Common myeloid progenitor, CD34-positive (primary cell): Measurements from ENCODE around the gene IFNL3.
"Not testable (repeated sequence)": the region's sequence is repeated elsewhere in the genome, so short reads cannot be mapped to it uniquely, and the experiment has no call there.

Experiments
- CTCF ChIA-PET: fragments of 350-600 bp; sonication (Branson Sonifier 250); formaldehyde crosslinking; loops from one replicate; lab custom pipeline; 2021; ENCODE audit warnings: antibody characterized with exemption; lab: Charles Lee
- POLR2A ChIA-PET: fragments of 350-600 bp; sonication (Branson Sonifier 250); formaldehyde crosslinking; loops from one replicate; lab custom pipeline; 2021; ENCODE audit warnings: antibody characterized with exemption; lab: Charles Lee
- DNase-seq, 3 donors: peaks; one replicate each; pipeline versions ENCODE4 v3.0.0 to v3.0.0-alpha.2; 2013
- H3K27ac ChIP-seq, 2 experiments: 1 replicate in 1 of 2; 2 replicates in 1 of 2; pipeline ENCODE4 v1.7.0; 2013; ENCODE audit warnings: inconsistent platforms in 2 of 2, low read length in 2 of 2, mild to moderate bottlenecking in 2 of 2, low read depth in 1 of 2, moderate library complexity in 1 of 2; ENCODE audit not compliant: severe bottlenecking in 2 of 2, insufficient read depth in 1 of 2, poor library complexity in 1 of 2
- H3K27me3 ChIP-seq, 5 experiments: replicated peaks in 2 of 5; 1 replicate in 3 of 5; 2 replicates in 2 of 5; pipeline versions ENCODE4 v1.6.1 to v1.7.0; 2013; ENCODE audit warnings: low read length in 4 of 5, mild to moderate bottlenecking in 2 of 5, moderate library complexity in 2 of 5, inconsistent platforms in 1 of 5; ENCODE audit not compliant: insufficient read depth in 5 of 5, control insufficient read depth in 4 of 5
- H3K36me3 ChIP-seq, 4 experiments: 1 replicate in 2 of 4; 2 replicates in 2 of 4; pipeline versions ENCODE4 v1.6.1 to v1.7.0; 2013; ENCODE audit warnings: low read length in 3 of 4, control low read depth in 1 of 4, mild to moderate bottlenecking in 1 of 4; ENCODE audit not compliant: control insufficient read depth in 4 of 4, insufficient read depth in 4 of 4
- H3K4me1 ChIP-seq, 4 experiments: 1 replicate in 3 of 4; 2 replicates in 1 of 4; pipeline versions ENCODE4 v1.6.1 to v1.7.1; 2013; ENCODE audit warnings: low read length in 3 of 4, mild to moderate bottlenecking in 3 of 4, control low read depth in 1 of 4, inconsistent platforms in 1 of 4, moderate library complexity in 1 of 4; ENCODE audit not compliant: control insufficient read depth in 4 of 4, insufficient read depth in 4 of 4; ENCODE audit errors: control extremely low read depth in 1 of 4
- H3K4me3 ChIP-seq, 7 experiments: 1 replicate in 4 of 7; 2 replicates in 3 of 7; pipeline versions ENCODE4 v1.5.1 to v1.7.0; 2013; ENCODE audit warnings: mild to moderate bottlenecking in 7 of 7, low read length in 6 of 7, moderate library complexity in 6 of 7, inconsistent platforms in 2 of 7, low read depth in 2 of 7, control low read depth in 1 of 7; ENCODE audit not compliant: insufficient read depth in 4 of 7, control insufficient read depth in 1 of 7; ENCODE audit errors: extremely low read depth in 1 of 7
- H3K9me3 ChIP-seq, 5 experiments: 1 replicate in 4 of 5; 2 replicates in 1 of 5; pipeline versions ENCODE4 v1.6.1 to v1.7.1; 2013; ENCODE audit warnings: low read length in 4 of 5, mild to moderate bottlenecking in 2 of 5, inconsistent platforms in 1 of 5, low read depth in 1 of 5, moderate library complexity in 1 of 5; ENCODE audit not compliant: control insufficient read depth in 4 of 5, insufficient read depth in 2 of 5; ENCODE audit errors: control extremely low read depth in 1 of 5
- WGBS: methylation state at CpG from one replicate; pipeline ENCODE4 v1.1.5; 2013; ENCODE audit not compliant: insufficient coverage; 5-methylcytosine and 5-hydroxymethylcytosine counted together

IFNL3 gene

DNA sequence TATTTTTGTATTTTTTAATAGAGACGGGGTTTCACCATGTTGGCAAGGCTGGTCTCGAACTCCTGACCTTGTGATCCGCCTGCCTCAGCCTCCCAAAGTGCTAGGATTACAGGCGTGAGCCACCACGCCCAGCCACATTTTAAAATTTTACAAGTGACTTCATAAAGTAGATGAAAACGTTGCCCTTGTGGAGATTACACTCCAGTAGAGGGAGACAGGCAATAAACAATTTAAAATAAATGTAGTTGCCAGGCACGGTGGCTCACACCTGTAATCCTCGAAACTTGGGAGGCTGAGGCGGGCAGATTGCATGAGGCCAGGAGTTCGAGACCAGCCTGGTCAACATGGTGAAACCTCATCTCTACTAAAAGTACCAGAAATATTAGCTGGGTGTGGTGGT is 25.7 kb downstream of the IFNL3 start:
- H3K4me1 ChIP-seq, H3K36me3 ChIP-seq, POLR2A ChIA-PET, H3K27me3 ChIP-seq, H3K4me3 ChIP-seq, H3K9me3 ChIP-seq, H3K27ac ChIP-seq: not testable (repeated sequence)
- CTCF ChIA-PET = interaction anchor here (0.8 kb wide), 1 partner anchor 278 kb away, joined by 3 read pairs; no protein-coding TSS in a partner anchor
- peak in 1 of 3 donors; percentile 17 for DNase-seq
- WGBS = 68% methylated on average over 6 of the region's 10 CpGs

DNA sequence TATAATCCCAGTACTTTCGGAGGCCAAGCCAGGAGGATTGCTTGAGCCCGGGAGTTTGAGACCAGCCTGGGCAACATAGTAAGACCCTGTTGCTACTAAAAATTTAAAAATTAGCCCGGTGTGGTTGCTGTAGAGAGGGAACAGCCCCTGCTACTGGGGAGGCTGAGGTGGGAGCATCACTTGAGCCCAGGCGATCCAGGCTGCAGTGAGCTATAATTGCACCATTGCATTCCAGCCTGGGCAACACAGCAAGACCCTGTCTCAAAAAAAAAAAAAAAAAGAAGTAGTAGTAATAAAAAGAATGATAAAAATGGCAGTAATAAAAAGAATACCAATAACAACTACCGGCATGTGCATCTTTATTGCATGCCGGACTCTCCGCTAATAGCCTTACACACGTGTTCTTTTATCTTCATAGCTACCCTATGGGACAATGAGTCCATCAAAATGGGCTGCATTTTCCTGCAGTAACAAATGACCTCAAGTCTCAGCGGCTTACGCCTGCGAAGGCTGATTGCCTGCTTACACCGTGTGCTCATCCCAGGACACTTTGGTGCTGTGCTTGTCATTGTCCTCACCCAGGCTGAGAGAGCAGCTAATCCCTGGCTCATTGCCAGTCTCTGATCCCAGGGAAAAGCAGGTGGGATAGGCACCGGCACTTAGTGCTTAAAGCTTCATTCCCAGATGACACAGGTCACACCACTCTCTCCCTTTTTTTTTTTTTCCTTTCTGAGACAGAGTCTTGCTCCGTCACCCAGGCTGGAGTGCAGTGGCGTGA is 26.4 kb downstream of the IFNL3 start:
- 91% methylated on average over 14 of the region's 15 CpGs for WGBS
- DNase-seq = no peak
- Histone ChIP-seq H3K36me3 (no peaks in the 10 kb centered on the region), H3K27me3 (peaks cover 0 to 3% (median 0%) of the 10 kb centered on the region in 5 experiments), H3K27ac (no peak overlapping the region), H3K4me3 (no peak overlapping the region), H3K9me3 (peaks cover 0 to 3% (median 0%) of the 10 kb centered on the region in 5 experiments), H3K4me1 (peaks cover 0 to 2% (median 0%) of the 10 kb centered on the region in 4 experiments)
- ChIA-PET POLR2A (no interaction called here), CTCF (interaction anchor here (0.6 to 0.8 kb wide), 2 partner anchors 42 to 279 kb away, joined by 3 read pairs; no protein-coding TSS in a partner anchor)

- 93% methylated on average over 5 of the region's 5 CpGs for WGBS
- no peaks in the 10 kb centered on the region for H3K36me3 ChIP-seq
- peaks cover 0 to 3% (median 0%) of the 10 kb centered on the region in 5 experiments for H3K27me3 ChIP-seq
- CTCF ChIA-PET = no interaction called here
- H3K4me3 ChIP-seq = no peak overlapping the region
- H3K9me3 ChIP-seq = peaks cover 0 to 3% (median 0%) of the 10 kb centered on the region in 5 experiments
- H3K27ac ChIP-seq = no peak overlapping the region
- no peak for DNase-seq
- peaks cover 0 to 2% (median 0%) of the 10 kb centered on the region in 4 experiments for H3K4me1 ChIP-seq
- POLR2A ChIA-PET = no interaction called here
Measured at GRCh38 chr19:39217094-39217493, 27.7 kb downstream of the IFNL3 start.

DNA sequence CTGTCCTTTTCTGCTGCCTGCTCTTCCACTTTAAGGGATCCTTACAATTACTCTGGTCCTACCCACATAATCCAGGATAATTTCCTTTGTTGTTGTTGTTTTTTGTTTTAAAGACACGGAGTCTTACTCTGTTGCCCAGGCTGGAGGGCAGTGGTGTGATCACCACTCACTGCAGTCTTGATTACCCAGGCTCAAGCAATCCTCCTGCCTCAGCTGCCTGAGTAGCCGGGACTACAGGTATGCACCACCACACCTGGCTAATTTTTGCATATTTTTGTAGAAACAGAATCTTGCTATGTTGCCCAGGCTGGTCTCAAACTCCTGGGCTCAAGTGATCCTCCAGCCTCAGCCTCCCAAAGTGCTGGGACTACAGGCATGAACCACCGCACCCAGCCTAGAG is 29.5 kb downstream of the IFNL3 start:
- WGBS = 94% methylated on average over 2 of the region's 3 CpGs

DNA sequence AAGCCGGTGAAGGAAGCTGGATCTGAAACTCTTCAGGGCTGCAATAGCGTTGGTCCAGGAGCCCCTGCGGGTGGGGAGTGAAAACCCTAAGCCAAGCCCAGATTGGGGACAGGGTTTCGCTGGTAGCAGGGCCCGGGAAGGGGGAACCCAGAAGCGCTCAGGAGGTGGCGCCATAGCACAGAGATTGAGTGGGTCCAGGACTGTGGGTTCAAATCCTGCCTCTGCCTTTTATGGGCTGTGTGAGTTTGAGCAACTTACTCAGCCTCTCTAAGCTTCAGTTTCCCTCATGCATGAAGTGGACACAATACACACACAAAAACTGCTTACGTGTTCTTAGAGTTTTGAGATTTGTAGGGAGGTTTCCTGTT is 32.4 kb downstream of the IFNL3 start:
- Histone ChIP-seq H3K36me3 (no peaks in the 10 kb centered on the region), H3K27me3 (peaks cover 0 to 6% (median 0%) of the 10 kb centered on the region in 5 experiments), H3K4me3 (no peak overlapping the region), H3K4me1 (no peaks in the 10 kb centered on the region), H3K27ac (no peak overlapping the region), H3K9me3 (peaks cover 0 to 3% (median 0%) of the 10 kb centered on the region in 5 experiments)
- 30% methylated on average over 3 of the region's 8 CpGs for WGBS
- peak; percentile 42 to 67 (median 61) for DNase-seq
- CTCF ChIA-PET = interaction anchor here (1.5 to 1.9 kb wide), 3 partner anchors 16 to 122 kb away, joined by 3 to 10 read pairs (median 4); partner anchors contain the start of gene NCCRP1
- POLR2A ChIA-PET = interaction anchor here (0.7 kb wide), 1 partner anchor 199 kb away, joined by 5 read pairs; no protein-coding TSS in a partner anchor

More for the DNA sequence above, 29.5 kb downstream of the IFNL3 start:
- H3K36me3 ChIP-seq, H3K27ac ChIP-seq, H3K9me3 ChIP-seq, POLR2A ChIA-PET, H3K27me3 ChIP-seq, H3K4me3 ChIP-seq, H3K4me1 ChIP-seq, DNase-seq: not testable (repeated sequence)
- CTCF ChIA-PET = interaction anchor here (1.0 to 1.1 kb wide), 2 partner anchors 11 to 114 kb away, joined by 3 read pairs; partner anchors contain the start of gene SYCN

- peaks cover 0 to 6% (median 0%) of the 10 kb centered on the region in 5 experiments for H3K27me3 ChIP-seq
- H3K27ac ChIP-seq = no peak overlapping the region
- H3K36me3 ChIP-seq = no peaks in the 10 kb centered on the region
- H3K9me3 ChIP-seq = peaks cover 0 to 3% (median 0%) of the 10 kb centered on the region in 5 experiments
- no peak for DNase-seq
- ChIA-PET POLR2A (interaction anchor here (0.6 kb wide), 1 partner anchor 120 kb away, joined by 4 read pairs; no protein-coding TSS in a partner anchor), CTCF (interaction anchor here (1.5 to 1.9 kb wide), 3 partner anchors 15 to 122 kb away, joined by 3 to 10 read pairs (median 4); partner anchors contain the start of gene NCCRP1)
- H3K4me3 ChIP-seq = no peak overlapping the region
- WGBS = 83% methylated on average over 11 of the region's 13 CpGs
- no peaks in the 10 kb centered on the region for H3K4me1 ChIP-seq
Measured at GRCh38 chr19:39211731-39212374, 33.0 kb downstream of the IFNL3 start.
